ENCODE data around the gene C2orf68. TPM values are rescaled to one million over a fixed set of nuclear protein-coding genes. Genes with fewer than 3 reads are reported as not detected.

The C2orf68 gene
- total and polyA plus RNA-seq, 2 of the 13 experiments (the other 11 are each of a cell fraction or from before 2014, with no cell fraction given), result 47.1 to 77.4 TPM

DNA sequence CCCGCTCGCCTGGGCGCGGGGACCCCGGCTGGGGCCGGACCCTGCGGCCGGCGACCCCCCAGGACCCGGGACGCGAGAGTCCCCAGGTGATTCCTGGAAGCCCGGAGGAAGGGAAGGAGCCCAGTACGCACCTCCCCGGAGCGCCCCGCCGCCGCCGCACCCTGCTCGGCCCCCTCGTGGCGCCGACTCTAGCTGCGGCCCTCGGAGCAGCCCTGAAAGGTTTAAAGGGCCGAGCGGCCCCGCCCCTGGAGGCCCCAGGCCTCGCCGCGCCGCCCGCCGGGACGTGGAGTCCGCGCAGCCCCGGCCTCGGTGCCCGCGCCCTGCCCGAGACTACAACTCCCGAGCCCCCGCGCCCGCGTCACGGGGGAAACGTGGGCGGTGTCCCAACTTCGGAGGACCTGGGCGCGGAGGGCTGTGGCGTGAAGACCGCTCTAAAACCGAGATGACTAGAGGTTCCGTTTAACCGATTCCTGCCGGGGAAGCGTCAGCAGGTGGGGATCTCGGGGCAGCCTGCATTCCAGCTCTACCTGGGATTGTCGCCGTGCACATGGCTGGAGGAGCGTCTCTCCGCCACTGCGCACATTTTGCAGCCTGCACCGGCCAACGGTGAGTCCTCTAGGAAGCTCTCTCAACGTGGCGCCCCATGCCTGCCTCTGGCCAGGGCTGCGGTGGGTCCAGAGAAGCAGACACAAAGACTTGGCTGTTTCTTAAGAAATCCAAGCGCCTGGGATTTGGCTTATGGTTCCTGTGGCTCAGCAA is 9.2 kb downstream of the C2orf68 start, which contains the start of gene TMEM150A:
Gene TMEM150A (minus strand): TSS at position 223 of the 759 bp plus-strand sequence. CDS start 750 bp downstream, outside the sequence.
- Histone ChIP-seq H2AFZ (ENCODE audit: low read length) (peak within 1 kb of the TSS; percentile 0), H3K27me3 (ENCODE audit: control insufficient read depth in 1 of 2, insufficient read depth in 2 of 2, low read length in 2 of 2) (no peaks in the 10 kb centered on the region; a peak in 1 of 5 replicates), H4K20me1 (ENCODE audit: insufficient read depth, low read length) (no peaks in the 10 kb centered on the region), H3K27ac (ENCODE audit: extremely low read length, insufficient read depth, low read length) (peak within 1 kb of the TSS; percentile 80), H3K4me2 (ENCODE audit: low read depth, low read length) (peak within 1 kb of the TSS; percentile 93), H3K79me2 (ENCODE audit: insufficient read depth, low read length) (peaks cover 41% of the 10 kb centered on the region), H3K9me3 (ENCODE audit: low read length) (no peaks in the 10 kb centered on the region), H3K36me3 (replicated peaks in 1 of 2; ENCODE audit: control insufficient read depth in 1 of 2, insufficient read depth in 2 of 2, low read length in 2 of 2) (peaks cover 7 to 27% of the 10 kb centered on the region in 2 experiments), H3K4me1 (ENCODE audit: insufficient read depth, low read length) (peaks cover 85% of the 10 kb centered on the region), H3K9ac (ENCODE audit: insufficient read depth, low read depth, low read length) (peak within 1 kb of the TSS; percentile 94), H3K4me3 (replicated peaks in 1 of 3; ENCODE audit: insufficient read depth in 1 of 3, low read depth in 2 of 3, low read length in 3 of 3) (peak within 1 kb of the TSS; percentile 84 to 98 (median 91))
- DNase-seq (ENCODE audit: low spot score) (peak; percentile 87), ATAC-seq (peak; percentile 90), FAIRE-seq (no peak)
- intact Hi-C loops (cut with micrococcal nuclease; ENCODE audit: unreplicated experiment), result loop anchor here (1.0 kb wide), 3 partner anchors 17 to 41 kb away; partner anchors contain the start of genes GGCX and VAMP8
- WGBS (ENCODE audit: low lambda C conversion rate), result under 1% methylated on average over 28 of the region's 73 CpGs
- no TSS peak for BruUV-seq (replicated peaks)
- CTCF ChIA-PET (ENCODE audit: low intra/inter-chr PET ratio, low total read pairs), result no interaction called here
- POLR2A ChIA-PET, result interaction anchor here (0.8 to 25.9 kb wide), 13 partner anchors 3 to 249 kb away, joined by 3 to 795 read pairs (median 7); partner anchors contain the start of genes C2orf68, ELMOD3, GGCX and MAT2A
- in situ Hi-C loops (cut with HindIII; ENCODE audit: extremely low pct_ligation_motif_present, low pct_unique_long_range_greater_than_20kb), result no loop called here
- TF ChIP-seq ZNF234 (CRISPR knock-in tag; conservative IDR thresholded peaks at IDR 0.05), result no peak; the same call in 1 of the 2 replicates
- TF ChIP-seq, protein P1, sequence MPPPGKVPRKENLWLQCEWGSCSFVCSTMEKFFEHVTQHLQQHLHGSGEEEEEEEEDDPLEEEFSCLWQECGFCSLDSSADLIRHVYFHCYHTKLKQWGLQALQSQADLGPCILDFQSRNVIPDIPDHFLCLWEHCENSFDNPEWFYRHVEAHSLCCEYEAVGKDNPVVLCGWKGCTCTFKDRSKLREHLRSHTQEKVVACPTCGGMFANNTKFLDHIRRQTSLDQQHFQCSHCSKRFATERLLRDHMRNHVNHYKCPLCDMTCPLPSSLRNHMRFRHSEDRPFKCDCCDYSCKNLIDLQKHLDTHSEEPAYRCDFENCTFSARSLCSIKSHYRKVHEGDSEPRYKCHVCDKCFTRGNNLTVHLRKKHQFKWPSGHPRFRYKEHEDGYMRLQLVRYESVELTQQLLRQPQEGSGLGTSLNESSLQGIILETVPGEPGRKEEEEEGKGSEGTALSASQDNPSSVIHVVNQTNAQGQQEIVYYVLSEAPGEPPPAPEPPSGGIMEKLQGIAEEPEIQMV (CRISPR knock-in tag; IDR thresholded peaks at IDR 0.05; ENCODE audit: low read depth), result no peak
- TF ChIP-seq, protein P2, sequence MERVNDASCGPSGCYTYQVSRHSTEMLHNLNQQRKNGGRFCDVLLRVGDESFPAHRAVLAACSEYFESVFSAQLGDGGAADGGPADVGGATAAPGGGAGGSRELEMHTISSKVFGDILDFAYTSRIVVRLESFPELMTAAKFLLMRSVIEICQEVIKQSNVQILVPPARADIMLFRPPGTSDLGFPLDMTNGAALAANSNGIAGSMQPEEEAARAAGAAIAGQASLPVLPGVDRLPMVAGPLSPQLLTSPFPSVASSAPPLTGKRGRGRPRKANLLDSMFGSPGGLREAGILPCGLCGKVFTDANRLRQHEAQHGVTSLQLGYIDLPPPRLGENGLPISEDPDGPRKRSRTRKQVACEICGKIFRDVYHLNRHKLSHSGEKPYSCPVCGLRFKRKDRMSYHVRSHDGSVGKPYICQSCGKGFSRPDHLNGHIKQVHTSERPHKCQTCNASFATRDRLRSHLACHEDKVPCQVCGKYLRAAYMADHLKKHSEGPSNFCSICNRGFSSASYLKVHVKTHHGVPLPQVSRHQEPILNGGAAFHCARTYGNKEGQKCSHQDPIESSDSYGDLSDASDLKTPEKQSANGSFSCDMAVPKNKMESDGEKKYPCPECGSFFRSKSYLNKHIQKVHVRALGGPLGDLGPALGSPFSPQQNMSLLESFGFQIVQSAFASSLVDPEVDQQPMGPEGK (CRISPR knock-in tag; IDR thresholded peaks at IDR 0.05), result peak; percentile 60
- TF ChIP-seq ZNF567 (CRISPR knock-in tag; IDR thresholded peaks at IDR 0.05; ENCODE audit: borderline replicate concordance), result peak; percentile 51; the same call in 1 of the 2 replicates
- peak; percentile 91 for TF ChIP-seq ASH2L (IDR thresholded peaks at IDR 0.05; ENCODE audit: insufficient read length, low read depth, low read length)
- TF ChIP-seq, protein P3, sequence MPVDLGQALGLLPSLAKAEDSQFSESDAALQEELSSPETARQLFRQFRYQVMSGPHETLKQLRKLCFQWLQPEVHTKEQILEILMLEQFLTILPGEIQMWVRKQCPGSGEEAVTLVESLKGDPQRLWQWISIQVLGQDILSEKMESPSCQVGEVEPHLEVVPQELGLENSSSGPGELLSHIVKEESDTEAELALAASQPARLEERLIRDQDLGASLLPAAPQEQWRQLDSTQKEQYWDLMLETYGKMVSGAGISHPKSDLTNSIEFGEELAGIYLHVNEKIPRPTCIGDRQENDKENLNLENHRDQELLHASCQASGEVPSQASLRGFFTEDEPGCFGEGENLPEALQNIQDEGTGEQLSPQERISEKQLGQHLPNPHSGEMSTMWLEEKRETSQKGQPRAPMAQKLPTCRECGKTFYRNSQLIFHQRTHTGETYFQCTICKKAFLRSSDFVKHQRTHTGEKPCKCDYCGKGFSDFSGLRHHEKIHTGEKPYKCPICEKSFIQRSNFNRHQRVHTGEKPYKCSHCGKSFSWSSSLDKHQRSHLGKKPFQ (CRISPR knock-in tag; IDR thresholded peaks at IDR 0.05; ENCODE audit: insufficient replicate concordance), result no peak
- TF ChIP-seq ZSCAN31 (CRISPR knock-in tag; IDR thresholded peaks at IDR 0.05; ENCODE audit: low read depth), result peak; percentile 71; the same call in 1 of the 2 replicates
- TF ChIP-seq, protein P4, sequence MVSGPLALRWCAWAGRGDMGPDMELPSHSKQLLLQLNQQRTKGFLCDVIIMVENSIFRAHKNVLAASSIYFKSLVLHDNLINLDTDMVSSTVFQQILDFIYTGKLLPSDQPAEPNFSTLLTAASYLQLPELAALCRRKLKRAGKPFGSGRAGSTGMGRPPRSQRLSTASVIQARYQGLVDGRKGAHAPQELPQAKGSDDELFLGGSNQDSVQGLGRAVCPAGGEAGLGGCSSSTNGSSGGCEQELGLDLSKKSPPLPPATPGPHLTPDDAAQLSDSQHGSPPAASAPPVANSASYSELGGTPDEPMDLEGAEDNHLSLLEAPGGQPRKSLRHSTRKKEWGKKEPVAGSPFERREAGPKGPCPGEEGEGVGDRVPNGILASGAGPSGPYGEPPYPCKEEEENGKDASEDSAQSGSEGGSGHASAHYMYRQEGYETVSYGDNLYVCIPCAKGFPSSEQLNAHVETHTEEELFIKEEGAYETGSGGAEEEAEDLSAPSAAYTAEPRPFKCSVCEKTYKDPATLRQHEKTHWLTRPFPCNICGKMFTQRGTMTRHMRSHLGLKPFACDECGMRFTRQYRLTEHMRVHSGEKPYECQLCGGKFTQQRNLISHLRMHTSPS (CRISPR knock-in tag; IDR thresholded peaks at IDR 0.05; ENCODE audit: low read depth), result peak; percentile 52; the same call in 1 of the 2 replicates
- TF ChIP-seq, protein P5, sequence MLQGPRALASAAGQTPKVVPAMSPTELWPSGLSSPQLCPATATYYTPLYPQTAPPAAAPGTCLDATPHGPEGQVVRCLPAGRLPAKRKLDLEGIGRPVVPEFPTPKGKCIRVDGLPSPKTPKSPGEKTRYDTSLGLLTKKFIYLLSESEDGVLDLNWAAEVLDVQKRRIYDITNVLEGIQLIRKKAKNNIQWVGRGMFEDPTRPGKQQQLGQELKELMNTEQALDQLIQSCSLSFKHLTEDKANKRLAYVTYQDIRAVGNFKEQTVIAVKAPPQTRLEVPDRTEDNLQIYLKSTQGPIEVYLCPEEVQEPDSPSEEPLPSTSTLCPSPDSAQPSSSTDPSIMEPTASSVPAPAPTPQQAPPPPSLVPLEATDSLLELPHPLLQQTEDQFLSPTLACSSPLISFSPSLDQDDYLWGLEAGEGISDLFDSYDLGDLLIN (CRISPR knock-in tag; IDR thresholded peaks at IDR 0.05; ENCODE audit: borderline replicate concordance), result peak; percentile 56; the same call in 1 of the 2 replicates
- TF ChIP-seq, protein P6, sequence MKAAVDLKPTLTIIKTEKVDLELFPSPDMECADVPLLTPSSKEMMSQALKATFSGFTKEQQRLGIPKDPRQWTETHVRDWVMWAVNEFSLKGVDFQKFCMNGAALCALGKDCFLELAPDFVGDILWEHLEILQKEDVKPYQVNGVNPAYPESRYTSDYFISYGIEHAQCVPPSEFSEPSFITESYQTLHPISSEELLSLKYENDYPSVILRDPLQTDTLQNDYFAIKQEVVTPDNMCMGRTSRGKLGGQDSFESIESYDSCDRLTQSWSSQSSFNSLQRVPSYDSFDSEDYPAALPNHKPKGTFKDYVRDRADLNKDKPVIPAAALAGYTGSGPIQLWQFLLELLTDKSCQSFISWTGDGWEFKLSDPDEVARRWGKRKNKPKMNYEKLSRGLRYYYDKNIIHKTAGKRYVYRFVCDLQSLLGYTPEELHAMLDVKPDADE (CRISPR knock-in tag; IDR thresholded peaks at IDR 0.05), result no peak
